Neural crest cell (in vitro differentiated cells): ENCODE data around the gene ATAD3A. TPM values are rescaled to one million over a fixed set of nuclear protein-coding genes. Genes with fewer than 3 reads are reported as not detected.
"Not testable (repeated sequence)": the region's sequence is repeated elsewhere in the genome, so short reads cannot be mapped to it uniquely, and the experiment has no call there.

Experiments
- DNase-seq: peaks from one replicate; pipeline ENCODE4 v3.0.0; 2021; ENCODE audit warnings: low read depth, mixed read lengths, low spot score
- H3K27ac Mint-ChIP-seq: one replicate; pipeline ENCODE4 v1.8.0; 2021; ENCODE audit warnings: mild to moderate bottlenecking, mixed read lengths; ENCODE audit not compliant: unreplicated experiment
- H3K27me3 Mint-ChIP-seq: 2 replicates; pipeline ENCODE4 v1.8.0; 2021; ENCODE audit warnings: low read depth, mild to moderate bottlenecking, mixed read lengths
- H3K36me3 Mint-ChIP-seq: 2 replicates; pipeline ENCODE4 v1.8.0; 2021; ENCODE audit warnings: low read depth, mild to moderate bottlenecking, mixed read lengths
- H3K4me1 Mint-ChIP-seq: 2 replicates; pipeline ENCODE4 v1.8.0; 2021; ENCODE audit warnings: mixed read lengths
- H3K4me3 Mint-ChIP-seq: one replicate; pipeline ENCODE4 v1.8.0; 2021; ENCODE audit warnings: mild to moderate bottlenecking, mixed read lengths
- H3K9me3 Mint-ChIP-seq: 2 replicates; pipeline ENCODE4 v1.8.0; 2021; ENCODE audit warnings: mixed read lengths
- total RNA-seq: library from RNA; stranded (reverse); gene quantifications from 2 replicates; pipeline ENCODE4 v1.2.1, GENCODE V29; 2021
- TF ChIP-seq, protein P1 (sequence below): fragments of 200-600 bp; sonication (generic); conservative IDR thresholded peaks from 2 replicates; pipeline ENCODE4 v1.5.0; 2021; ENCODE audit warnings: antibody characterized with exemption, mild to moderate bottlenecking

Gene ATAD3A
- total RNA-seq, 1 donor from 2014 or later = 54.4 TPM

DNA sequence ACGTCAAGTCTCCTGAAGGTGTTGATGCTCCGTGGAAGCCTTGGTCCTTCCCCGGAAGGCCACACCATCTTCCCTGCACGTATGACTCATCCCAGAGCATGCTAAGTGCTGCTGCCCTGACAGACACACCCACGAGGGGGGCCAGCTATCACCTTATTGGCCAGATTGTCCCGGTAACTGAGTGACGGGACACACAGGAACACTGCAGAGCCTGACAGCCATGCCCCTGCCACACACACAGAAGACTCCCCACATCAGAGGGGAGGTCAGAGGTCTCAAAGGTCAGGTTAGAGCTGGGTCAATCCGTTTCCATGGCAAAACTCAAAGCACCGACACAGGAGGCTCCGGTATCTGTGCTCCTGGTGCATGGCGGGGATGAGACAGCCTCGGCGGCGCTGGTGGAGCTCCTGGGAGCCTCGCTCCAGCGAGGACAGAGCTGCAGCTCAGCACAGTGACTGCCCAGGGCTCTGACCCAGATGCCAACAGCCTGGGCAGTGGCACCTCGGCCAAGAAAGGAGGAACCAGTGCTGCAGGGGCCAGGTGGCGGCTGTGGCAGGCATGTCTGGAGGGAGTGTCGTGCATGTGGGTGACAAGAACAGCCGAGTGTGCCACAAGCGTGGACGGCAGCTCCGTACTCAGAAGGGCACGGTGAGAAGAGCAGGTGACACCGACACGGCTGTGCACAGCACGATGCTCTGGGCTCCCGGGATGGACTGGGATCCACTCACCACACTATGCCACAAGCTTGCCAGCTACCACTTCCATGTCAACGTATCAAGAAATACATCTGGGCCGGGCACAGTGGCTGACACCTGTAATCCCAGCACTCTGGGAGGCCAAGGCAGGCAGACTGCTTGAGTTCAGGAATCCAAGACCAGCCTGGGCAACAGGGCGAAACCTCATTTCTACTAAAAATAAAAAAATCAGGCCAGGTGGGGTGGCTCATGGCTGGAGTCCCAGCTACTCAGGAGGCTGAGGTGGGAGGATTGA lies 43.3 kb downstream of the ATAD3A start:
- Mint-ChIP-seq H3K4me1 (peaks cover 16% of the 10 kb centered on the region), H3K36me3 (no peaks in the 10 kb centered on the region), H3K27me3 (peaks cover 6% of the 10 kb centered on the region), H3K4me3 (peak overlapping the region; percentile 58), H3K27ac (peak overlapping the region; percentile 89), H3K9me3 (no peaks in the 10 kb centered on the region)
- TF ChIP-seq, protein P1, sequence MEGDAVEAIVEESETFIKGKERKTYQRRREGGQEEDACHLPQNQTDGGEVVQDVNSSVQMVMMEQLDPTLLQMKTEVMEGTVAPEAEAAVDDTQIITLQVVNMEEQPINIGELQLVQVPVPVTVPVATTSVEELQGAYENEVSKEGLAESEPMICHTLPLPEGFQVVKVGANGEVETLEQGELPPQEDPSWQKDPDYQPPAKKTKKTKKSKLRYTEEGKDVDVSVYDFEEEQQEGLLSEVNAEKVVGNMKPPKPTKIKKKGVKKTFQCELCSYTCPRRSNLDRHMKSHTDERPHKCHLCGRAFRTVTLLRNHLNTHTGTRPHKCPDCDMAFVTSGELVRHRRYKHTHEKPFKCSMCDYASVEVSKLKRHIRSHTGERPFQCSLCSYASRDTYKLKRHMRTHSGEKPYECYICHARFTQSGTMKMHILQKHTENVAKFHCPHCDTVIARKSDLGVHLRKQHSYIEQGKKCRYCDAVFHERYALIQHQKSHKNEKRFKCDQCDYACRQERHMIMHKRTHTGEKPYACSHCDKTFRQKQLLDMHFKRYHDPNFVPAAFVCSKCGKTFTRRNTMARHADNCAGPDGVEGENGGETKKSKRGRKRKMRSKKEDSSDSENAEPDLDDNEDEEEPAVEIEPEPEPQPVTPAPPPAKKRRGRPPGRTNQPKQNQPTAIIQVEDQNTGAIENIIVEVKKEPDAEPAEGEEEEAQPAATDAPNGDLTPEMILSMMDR = no peak
- peak; percentile 48 for DNase-seq

DNA sequence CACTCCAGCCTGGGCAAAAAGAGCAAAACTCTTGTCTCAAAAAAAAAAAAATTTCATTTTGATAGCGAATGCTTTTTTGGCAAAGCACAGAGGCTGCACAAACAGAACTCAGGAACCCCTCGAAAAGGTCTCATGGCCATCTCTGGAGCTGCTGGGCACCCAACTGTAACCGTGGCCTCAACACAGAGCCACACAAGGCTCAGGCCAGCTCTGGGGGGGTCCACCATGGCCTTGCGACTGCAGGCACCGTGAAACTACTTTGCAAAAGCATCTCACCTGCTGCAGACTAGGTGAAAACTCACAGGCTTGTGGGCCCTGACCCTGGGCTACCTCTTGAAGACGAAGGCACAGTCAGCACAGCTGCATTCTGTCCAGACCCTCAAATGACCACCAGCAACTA lies 44.5 kb downstream of the ATAD3A start:
- peaks cover 6% of the 10 kb centered on the region for H3K27me3 Mint-ChIP-seq
- H3K36me3 Mint-ChIP-seq = no peaks in the 10 kb centered on the region
- H3K4me3 Mint-ChIP-seq = no peak overlapping the region
- DNase-seq = no peak
- TF ChIP-seq, protein P1 = no peak
- no peak overlapping the region for H3K27ac Mint-ChIP-seq
- H3K4me1 Mint-ChIP-seq = peaks cover 16% of the 10 kb centered on the region
- H3K9me3 Mint-ChIP-seq = no peaks in the 10 kb centered on the region

- not testable (repeated sequence) for H3K27ac Mint-ChIP-seq, H3K4me3 Mint-ChIP-seq, DNase-seq, H3K9me3 Mint-ChIP-seq, H3K36me3 Mint-ChIP-seq, H3K27me3 Mint-ChIP-seq
- peaks cover 16% of the 10 kb centered on the region for H3K4me1 Mint-ChIP-seq
These were observed 45.0 kb downstream of the ATAD3A start for GRCh38 chr1:1556961-1557360.

GRCh38 chr1:1557688-1558087 lies 45.7 kb downstream of the ATAD3A start:
- H3K27ac Mint-ChIP-seq, H3K4me3 Mint-ChIP-seq, H3K36me3 Mint-ChIP-seq, DNase-seq, H3K27me3 Mint-ChIP-seq, H3K9me3 Mint-ChIP-seq: not testable (repeated sequence)
- H3K4me1 Mint-ChIP-seq = peaks cover 16% of the 10 kb centered on the region

GRCh38 chr1:1558591-1558990 lies 46.6 kb downstream of the ATAD3A start:
- no peak for DNase-seq
- Mint-ChIP-seq H3K27me3 (peaks cover 2% of the 10 kb centered on the region), H3K4me1 (peaks cover 16% of the 10 kb centered on the region), H3K9me3 (no peaks in the 10 kb centered on the region), H3K4me3 (peak overlapping the region; percentile 14), H3K27ac (no peak overlapping the region), H3K36me3 (no peaks in the 10 kb centered on the region)
- TF ChIP-seq, protein P1 = no peak

GRCh38 chr1:1559066-1559465 lies 47.1 kb downstream of the ATAD3A start:
- Mint-ChIP-seq H3K27ac (no peak overlapping the region), H3K4me3 (peak overlapping the region; percentile 14), H3K9me3 (no peaks in the 10 kb centered on the region), H3K4me1 (peaks cover 16% of the 10 kb centered on the region), H3K27me3 (peaks cover 2% of the 10 kb centered on the region), H3K36me3 (peaks cover 4% of the 10 kb centered on the region)
- TF ChIP-seq, protein P1 = no peak
- DNase-seq = no peak
